Endodermal cell (in vitro differentiated cells): ENCODE measurements around the gene TMEM72. TPM values are rescaled to one million over a fixed set of nuclear protein-coding genes. Genes with fewer than 3 reads are reported as not detected.
A peak's percentile ranks its signal among the peaks of the same experiment; 100 is the strongest.

Experiments
- DNase-seq: peaks from one replicate; pipeline ENCODE4 v3.0.0-alpha.2; 2017
- H3K27ac ChIP-seq: 2 replicates; pipeline ENCODE4 v1.5.1; 2013; ENCODE audit warnings: mild to moderate bottlenecking, low read depth, low read length, moderate library complexity
- H3K27me3 ChIP-seq: 2 replicates; pipeline ENCODE4 v1.6.1; 2013; ENCODE audit warnings: mild to moderate bottlenecking, low read length, moderate library complexity; ENCODE audit not compliant: insufficient read depth, control insufficient read depth, poor library complexity, severe bottlenecking
- H3K36me3 ChIP-seq: 2 replicates; pipeline ENCODE4 v1.7.0; 2013; ENCODE audit warnings: mild to moderate bottlenecking, low read length, moderate library complexity; ENCODE audit not compliant: control insufficient read depth, insufficient read depth
- H3K4me1 ChIP-seq: one replicate; pipeline ENCODE4 v1.7.0; 2013; ENCODE audit warnings: low read length; ENCODE audit not compliant: control insufficient read depth, insufficient read depth
- H3K4me3 ChIP-seq: 2 replicates; pipeline ENCODE4 v1.5.1; 2013; ENCODE audit warnings: mild to moderate bottlenecking, low read length, moderate library complexity
- H3K9ac ChIP-seq: 2 replicates; pipeline ENCODE4 v1.6.1; 2013; ENCODE audit warnings: mild to moderate bottlenecking, low read length, moderate library complexity; ENCODE audit not compliant: poor library complexity, severe bottlenecking; ENCODE audit errors: extremely low read depth
- H3K9me3 ChIP-seq: 2 replicates; pipeline ENCODE4 v1.6.1; 2013; ENCODE audit warnings: mild to moderate bottlenecking, low read length, moderate library complexity; ENCODE audit not compliant: control insufficient read depth
- H3K27ac Mint-ChIP-seq: 2 replicates; pipeline ENCODE4 v1.8.0; 2020; ENCODE audit warnings: mixed read lengths
- H3K27me3 Mint-ChIP-seq: 2 replicates; pipeline ENCODE4 v1.8.0; 2021; ENCODE audit warnings: mild to moderate bottlenecking, mixed read lengths; ENCODE audit not compliant: insufficient read depth
- H3K36me3 Mint-ChIP-seq: 2 replicates; pipeline ENCODE4 v1.8.0; 2020; ENCODE audit warnings: low read depth, mixed read lengths
- H3K4me1 Mint-ChIP-seq: 2 replicates; pipeline ENCODE4 v1.8.0; 2020; ENCODE audit warnings: mixed read lengths
- H3K4me3 Mint-ChIP-seq: 2 replicates; pipeline ENCODE4 v1.8.0; 2020; ENCODE audit warnings: mild to moderate bottlenecking, moderate library complexity, mixed read lengths
- H3K9me3 Mint-ChIP-seq: 2 replicates; pipeline ENCODE4 v1.8.0; 2020; ENCODE audit warnings: mild to moderate bottlenecking, mixed read lengths
- CTCF ChIP-seq: fragments of 200-600 bp; sonication (generic); conservative IDR thresholded peaks from 2 replicates; pipeline ENCODE4 v1.5.0; 2021; ENCODE audit warnings: antibody characterized with exemption, mild to moderate bottlenecking
- WGBS, 2 experiments: methylation state at CpG; one replicate each; pipeline versions ENCODE4 v1.1.5 to v1.1.7; 2013; ENCODE audit warnings: missing lambda C conversion rate in 2 of 2, mixed read lengths in 1 of 2; ENCODE audit not compliant: insufficient coverage in 1 of 2, insufficient read length in 1 of 2; 5-methylcytosine and 5-hydroxymethylcytosine counted together
- total RNA-seq, 2 donors: library from RNA; stranded (reverse); fragmentation: NEBNext Ultra II Directional in 1 of 2; extraction: Animal tissue kit (Norgen Biotek cat#: 25700) in 1 of 2; gene quantifications; 2 replicates in 1 of 2; 3 replicates in 1 of 2; pipeline ENCODE4 v1.2.1, GENCODE V29; 2021

TMEM72 gene
- total RNA-seq, 2 donors from 2014 or later = not detected

- Histone ChIP-seq H3K4me3 (no peak overlapping the region), H3K27ac (peak overlapping the region; percentile 61), H3K9ac (peak overlapping the region; percentile 11), H3K27me3 (no peaks in the 10 kb centered on the region), H3K36me3 (no peaks in the 10 kb centered on the region), H3K9me3 (no peaks in the 10 kb centered on the region), H3K4me1 (peaks cover 25% of the 10 kb centered on the region)
- peaks cover 4% of the 10 kb centered on the region for H3K27me3 Mint-ChIP-seq
- DNase-seq = no peak
- H3K27ac Mint-ChIP-seq = peak overlapping the region; percentile 64
- TF ChIP-seq CTCF = no peak
- no peaks in the 10 kb centered on the region for H3K9me3 Mint-ChIP-seq
- 87 to 89% methylated on average over 8 to 13 of the region's 13 CpGs for WGBS, 2 experiments
- peaks cover 38% of the 10 kb centered on the region for H3K4me1 Mint-ChIP-seq
- no peak overlapping the region for H3K4me3 Mint-ChIP-seq
- no peaks in the 10 kb centered on the region for H3K36me3 Mint-ChIP-seq
Observed at GRCh38 chr10:44979281-44980191, 68.4 kb downstream of the TMEM72 start.

- Histone ChIP-seq H3K27ac (no peak overlapping the region), H3K9me3 (no peaks in the 10 kb centered on the region), H3K9ac (no peak overlapping the region), H3K4me3 (no peak overlapping the region), H3K4me1 (peaks cover 21% of the 10 kb centered on the region), H3K36me3 (no peaks in the 10 kb centered on the region), H3K27me3 (no peaks in the 10 kb centered on the region)
- Mint-ChIP-seq H3K9me3 (no peaks in the 10 kb centered on the region), H3K36me3 (no peaks in the 10 kb centered on the region), H3K27ac (no peak overlapping the region), H3K27me3 (peaks cover 4% of the 10 kb centered on the region), H3K4me3 (no peak overlapping the region), H3K4me1 (peaks cover 42% of the 10 kb centered on the region)
- no peak for DNase-seq
- TF ChIP-seq CTCF = no peak
- WGBS, 2 experiments = 63 to 76% methylated on average over 4 to 14 of the region's 14 CpGs
Observed at GRCh38 chr10:44980309-44981171, 69.4 kb downstream of the TMEM72 start.

GRCh38 chr10:44981172-44982113 is 70.3 kb downstream of the TMEM72 start:
- Mint-ChIP-seq H3K27ac (no peak overlapping the region), H3K36me3 (no peaks in the 10 kb centered on the region), H3K9me3 (no peaks in the 10 kb centered on the region), H3K4me3 (no peak overlapping the region), H3K27me3 (peaks cover 4% of the 10 kb centered on the region), H3K4me1 (peaks cover 46% of the 10 kb centered on the region)
- peaks cover 20% of the 10 kb centered on the region for H3K4me1 ChIP-seq
- 88 to 90% methylated on average over 8 to 11 of the region's 11 CpGs for WGBS, 2 experiments
- no peak overlapping the region for H3K9ac ChIP-seq
- no peak for TF ChIP-seq CTCF
- H3K9me3 ChIP-seq = no peaks in the 10 kb centered on the region
- DNase-seq = no peak
- H3K27me3 ChIP-seq = no peaks in the 10 kb centered on the region
- no peaks in the 10 kb centered on the region for H3K36me3 ChIP-seq
- H3K27ac ChIP-seq = no peak overlapping the region
- H3K4me3 ChIP-seq = no peak overlapping the region
